Astrocyte (in vitro differentiated cells and primary cell): Measurements from ENCODE around the gene SLC15A1. TPM values are rescaled to one million over a fixed set of nuclear protein-coding genes. Genes with fewer than 3 reads are reported as not detected.

ENCODE experiments used
- DNase-seq: peaks from one replicate; pipeline ENCODE4 v3.0.0-alpha.2; 2010; ENCODE audit warnings: low read depth
- FAIRE-seq: peaks from 2 replicates; lab custom pipeline; 2011; peaks lifted over from hg19 to GRCh38; lab: Jason Lieb, UNC
- H2AFZ ChIP-seq: 2 replicates; pipeline ENCODE4 v1.6.0; 2012; ENCODE audit warnings: low read depth, low read length, inconsistent platforms
- H3K27ac ChIP-seq: 2 replicates; pipeline ENCODE4 v1.5.1; 2011; ENCODE audit warnings: low read depth, low read length, inconsistent platforms
- H3K27me3 ChIP-seq: 2 replicates; pipeline ENCODE4 v1.6.0; 2011; ENCODE audit warnings: low read length, inconsistent platforms; ENCODE audit not compliant: insufficient read depth
- H3K36me3 ChIP-seq: 2 replicates; pipeline ENCODE4 v1.5.1; 2011; ENCODE audit warnings: low read length, inconsistent platforms; ENCODE audit not compliant: insufficient read depth
- H3K4me1 ChIP-seq: 2 replicates; pipeline ENCODE4 v1.5.1; 2011; ENCODE audit warnings: low read length, inconsistent platforms; ENCODE audit not compliant: insufficient read depth
- H3K4me2 ChIP-seq: 2 replicates; pipeline ENCODE4 v1.6.0; 2012; ENCODE audit warnings: low read length, inconsistent platforms
- H3K4me3 ChIP-seq: 2 replicates; pipeline ENCODE4 v1.5.1; 2011; ENCODE audit warnings: low read depth, mild to moderate bottlenecking, low read length, inconsistent platforms; ENCODE audit not compliant: insufficient read depth
- H3K79me2 ChIP-seq: 2 replicates; pipeline ENCODE4 v1.6.0; 2012; ENCODE audit warnings: mild to moderate bottlenecking, low read length, inconsistent platforms; ENCODE audit not compliant: insufficient read depth
- H3K9ac ChIP-seq: 2 replicates; pipeline ENCODE4 v1.6.0; 2012; ENCODE audit warnings: mild to moderate bottlenecking, low read length, inconsistent platforms
- H3K9me3 ChIP-seq: 2 replicates; pipeline ENCODE4 v1.5.1; 2012; ENCODE audit warnings: low read depth, mild to moderate bottlenecking, low read length, inconsistent platforms; ENCODE audit not compliant: insufficient read depth
- H4K20me1 ChIP-seq: 2 replicates; pipeline ENCODE4 v1.6.0; 2012; ENCODE audit warnings: low read length, inconsistent platforms; ENCODE audit not compliant: insufficient read depth
- H3K27ac Mint-ChIP-seq: one replicate; pipeline ENCODE4 v1.8.0; 2021; ENCODE audit warnings: mild to moderate bottlenecking, mixed read lengths; ENCODE audit not compliant: unreplicated experiment
- H3K27me3 Mint-ChIP-seq: one replicate; pipeline ENCODE4 v1.8.0; 2021; ENCODE audit warnings: low read depth, mixed read lengths; ENCODE audit not compliant: unreplicated experiment
- H3K36me3 Mint-ChIP-seq: one replicate; pipeline ENCODE4 v1.8.0; 2021; ENCODE audit warnings: low read depth, mixed read lengths; ENCODE audit not compliant: unreplicated experiment
- H3K4me1 Mint-ChIP-seq: one replicate; pipeline ENCODE4 v1.8.0; 2021; ENCODE audit warnings: low read depth, mixed read lengths; ENCODE audit not compliant: unreplicated experiment
- H3K4me3 Mint-ChIP-seq: one replicate; pipeline ENCODE4 v1.8.0; 2021; ENCODE audit warnings: mild to moderate bottlenecking, moderate library complexity, mixed read lengths; ENCODE audit not compliant: unreplicated experiment
- H3K9me3 Mint-ChIP-seq: one replicate; pipeline ENCODE4 v1.8.0; 2021; ENCODE audit warnings: mild to moderate bottlenecking, mixed read lengths; ENCODE audit not compliant: unreplicated experiment
- EZH2 ChIP-seq: IDR thresholded peaks from 2 replicates; pipeline ENCODE4 v1.6.1; 2012; ENCODE audit warnings: mild to moderate bottlenecking, low read length, inconsistent platforms; ENCODE audit not compliant: insufficient read depth
- total RNA-seq: library from RNA; stranded (reverse); gene quantifications from 2 replicates; pipeline ENCODE4 v1.2.1, GENCODE V29; 2021
- TF ChIP-seq, protein P1 (sequence below): IDR thresholded peaks from 2 replicates; pipeline ENCODE4 v1.5.1; 2011; ENCODE audit warnings: low read depth, mild to moderate bottlenecking, inconsistent platforms, low read length, moderate library complexity; ENCODE audit not compliant: insufficient read depth

SLC15A1 gene
- total RNA-seq, 1 donor from 2014 or later, result not detected

DNA sequence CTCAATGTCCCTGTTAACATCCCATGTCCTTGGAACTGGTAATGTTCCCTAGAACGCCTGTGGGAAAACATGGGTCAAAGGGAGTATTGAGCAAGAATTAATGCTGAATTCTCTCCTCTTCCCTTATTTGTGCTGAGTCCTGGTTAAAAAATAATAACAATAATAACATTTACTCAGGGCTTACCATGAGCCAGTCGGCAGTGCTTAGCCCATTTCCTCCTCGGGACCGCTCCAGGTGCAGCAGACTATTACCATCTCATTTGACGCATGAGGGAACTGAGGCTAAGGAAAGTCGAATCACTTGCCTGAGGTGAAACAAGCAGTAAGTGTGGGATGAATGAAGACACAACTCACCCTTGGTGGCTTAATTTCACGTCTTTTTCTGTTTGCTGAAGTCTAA is 33.6 kb upstream of the SLC15A1 start:
- Histone ChIP-seq H3K27me3 (peaks cover 6% of the 10 kb centered on the region), H3K79me2 (no peaks in the 10 kb centered on the region), H3K27ac (no peak overlapping the region), H4K20me1 (no peaks in the 10 kb centered on the region), H2AFZ (no peak overlapping the region), H3K4me2 (no peak overlapping the region), H3K9me3 (no peaks in the 10 kb centered on the region), H3K36me3 (no peaks in the 10 kb centered on the region), H3K9ac (no peak overlapping the region), H3K4me3 (no peak overlapping the region), H3K4me1 (no peaks in the 10 kb centered on the region)
- Mint-ChIP-seq H3K36me3 (no peaks in the 10 kb centered on the region), H3K4me1 (no peaks in the 10 kb centered on the region), H3K9me3 (peaks cover 6% of the 10 kb centered on the region), H3K27me3 (peaks cover 38% of the 10 kb centered on the region), H3K27ac (no peak overlapping the region), H3K4me3 (no peak overlapping the region)
- FAIRE-seq (no peak), DNase-seq (no peak)
- no peak for TF ChIP-seq EZH2
- TF ChIP-seq, protein P1, sequence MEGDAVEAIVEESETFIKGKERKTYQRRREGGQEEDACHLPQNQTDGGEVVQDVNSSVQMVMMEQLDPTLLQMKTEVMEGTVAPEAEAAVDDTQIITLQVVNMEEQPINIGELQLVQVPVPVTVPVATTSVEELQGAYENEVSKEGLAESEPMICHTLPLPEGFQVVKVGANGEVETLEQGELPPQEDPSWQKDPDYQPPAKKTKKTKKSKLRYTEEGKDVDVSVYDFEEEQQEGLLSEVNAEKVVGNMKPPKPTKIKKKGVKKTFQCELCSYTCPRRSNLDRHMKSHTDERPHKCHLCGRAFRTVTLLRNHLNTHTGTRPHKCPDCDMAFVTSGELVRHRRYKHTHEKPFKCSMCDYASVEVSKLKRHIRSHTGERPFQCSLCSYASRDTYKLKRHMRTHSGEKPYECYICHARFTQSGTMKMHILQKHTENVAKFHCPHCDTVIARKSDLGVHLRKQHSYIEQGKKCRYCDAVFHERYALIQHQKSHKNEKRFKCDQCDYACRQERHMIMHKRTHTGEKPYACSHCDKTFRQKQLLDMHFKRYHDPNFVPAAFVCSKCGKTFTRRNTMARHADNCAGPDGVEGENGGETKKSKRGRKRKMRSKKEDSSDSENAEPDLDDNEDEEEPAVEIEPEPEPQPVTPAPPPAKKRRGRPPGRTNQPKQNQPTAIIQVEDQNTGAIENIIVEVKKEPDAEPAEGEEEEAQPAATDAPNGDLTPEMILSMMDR, result no peak

DNA sequence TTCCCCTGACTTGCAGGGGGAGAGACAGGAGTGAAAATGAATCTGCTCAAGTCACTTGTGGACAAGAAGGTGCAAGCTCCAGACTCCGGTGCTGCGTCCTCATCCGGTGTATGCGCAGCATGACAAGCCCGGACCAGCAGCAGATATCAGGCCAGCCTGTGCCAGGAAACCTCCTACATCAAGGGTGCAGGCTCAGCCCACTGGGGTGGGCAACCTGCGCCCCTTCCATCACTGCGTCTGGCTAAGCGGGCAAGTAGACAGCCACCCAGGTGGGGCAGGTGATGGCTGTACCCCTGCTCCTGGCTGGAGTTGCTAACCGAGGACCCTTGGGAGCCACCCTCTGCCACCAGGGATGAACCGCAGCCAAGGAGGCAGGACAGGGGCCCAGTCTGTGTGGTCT is 32.9 kb upstream of the SLC15A1 start:
- Histone ChIP-seq H2AFZ (no peak overlapping the region), H3K36me3 (no peaks in the 10 kb centered on the region), H3K4me1 (no peaks in the 10 kb centered on the region), H3K9ac (no peak overlapping the region), H3K4me2 (no peak overlapping the region), H3K4me3 (no peak overlapping the region), H3K27me3 (peaks cover 6% of the 10 kb centered on the region), H3K27ac (no peak overlapping the region), H4K20me1 (no peaks in the 10 kb centered on the region), H3K79me2 (no peaks in the 10 kb centered on the region), H3K9me3 (no peaks in the 10 kb centered on the region)
- TF ChIP-seq EZH2, result no peak
- TF ChIP-seq, protein P1, result no peak
- no peak overlapping the region for H3K27ac Mint-ChIP-seq
- no peak overlapping the region for H3K4me3 Mint-ChIP-seq
- H3K36me3 Mint-ChIP-seq, result no peaks in the 10 kb centered on the region
- peaks cover 6% of the 10 kb centered on the region for H3K9me3 Mint-ChIP-seq
- peaks cover 38% of the 10 kb centered on the region for H3K27me3 Mint-ChIP-seq
- no peak for FAIRE-seq
- no peaks in the 10 kb centered on the region for H3K4me1 Mint-ChIP-seq
- no peak for DNase-seq

DNA sequence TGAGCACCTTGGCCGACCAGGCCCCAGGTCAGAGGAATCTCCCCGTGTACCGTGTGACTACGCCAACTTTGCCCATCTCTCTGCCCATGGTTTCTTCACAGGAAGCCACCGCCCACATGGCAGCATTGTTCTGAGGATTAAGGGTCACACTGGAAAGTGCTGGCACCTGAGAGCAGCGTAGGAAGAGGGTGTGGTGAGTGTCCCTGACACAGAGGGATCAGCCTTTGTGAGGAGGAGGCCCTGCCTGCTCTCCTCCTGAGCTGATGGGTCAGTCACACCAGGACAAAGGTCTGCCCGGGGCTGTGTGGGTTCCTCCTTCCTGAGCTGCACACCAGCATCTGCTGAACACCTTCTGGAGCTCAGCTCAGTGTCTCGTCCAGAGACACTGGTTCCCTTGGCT is 32.2 kb upstream of the SLC15A1 start:
- Histone ChIP-seq H3K27ac (no peak overlapping the region), H3K4me3 (no peak overlapping the region), H4K20me1 (no peaks in the 10 kb centered on the region), H3K9me3 (no peaks in the 10 kb centered on the region), H3K36me3 (no peaks in the 10 kb centered on the region), H3K79me2 (no peaks in the 10 kb centered on the region), H3K27me3 (peaks cover 6% of the 10 kb centered on the region), H3K4me1 (no peaks in the 10 kb centered on the region), H2AFZ (no peak overlapping the region), H3K4me2 (no peak overlapping the region), H3K9ac (no peak overlapping the region)
- H3K27ac Mint-ChIP-seq, result no peak overlapping the region
- H3K4me3 Mint-ChIP-seq, result no peak overlapping the region
- TF ChIP-seq, protein P1, result no peak
- no peak for TF ChIP-seq EZH2
- FAIRE-seq (no peak), DNase-seq (no peak)
- H3K9me3 Mint-ChIP-seq, result peaks cover 6% of the 10 kb centered on the region
- peaks cover 40% of the 10 kb centered on the region for H3K27me3 Mint-ChIP-seq
- no peaks in the 10 kb centered on the region for H3K4me1 Mint-ChIP-seq
- H3K36me3 Mint-ChIP-seq, result no peaks in the 10 kb centered on the region
